GM23338 (cell line): ENCODE measurements around the gene TMEM117. TPM values are rescaled to one million over a fixed set of nuclear protein-coding genes. Genes with fewer than 3 reads are reported as not detected.

ENCODE experiments used
- ATAC-seq: fragments of 200-7000 bp; cut with Tn5 transposase; 3 replicates; pipeline ENCODE4 v1.9.1; 2020
- DNase-seq: peaks from one replicate; pipeline ENCODE4 v3.0.0-alpha.2; 2015; ENCODE audit warnings: low spot score
- H2AFZ ChIP-seq: fragments of 200-600 bp; sonication (generic); 2 replicates; pipeline ENCODE4 v1.8.0; 2016; ENCODE audit warnings: antibody characterized with exemption, mild to moderate bottlenecking, moderate library complexity
- H3F3A ChIP-seq: fragments of 200-600 bp; sonication (generic); replicated peaks from 2 replicates; pipeline ENCODE4 v1.8.0; 2017; ENCODE audit warnings: antibody characterized with exemption, mixed run types, low read depth
- H3K27ac ChIP-seq: fragments of 200-600 bp; sonication (generic); 2 replicates; pipeline ENCODE4 v1.6.1; 2016; ENCODE audit warnings: low read depth
- H3K27me3 ChIP-seq: fragments of 200-600 bp; sonication (generic); 2 replicates; pipeline ENCODE4 v1.8.0; 2016; ENCODE audit warnings: mild to moderate bottlenecking, mixed run types, moderate library complexity; ENCODE audit not compliant: insufficient read depth
- H3K36me3 ChIP-seq: fragments of 200-600 bp; sonication (generic); 2 replicates; pipeline ENCODE4 v1.8.0; 2016; ENCODE audit warnings: mild to moderate bottlenecking; ENCODE audit not compliant: insufficient read depth
- H3K4me1 ChIP-seq: fragments of 200-600 bp; sonication (generic); 2 replicates; pipeline ENCODE4 v1.8.0; 2016; ENCODE audit warnings: mild to moderate bottlenecking, moderate library complexity; ENCODE audit not compliant: insufficient read depth
- H3K4me2 ChIP-seq: fragments of 200-600 bp; sonication (generic); 2 replicates; pipeline ENCODE4 v1.7.1; 2017; ENCODE audit warnings: mixed run types
- H3K4me3 ChIP-seq: fragments of 200-600 bp; sonication (generic); 2 replicates; pipeline ENCODE4 v1.6.1; 2016; ENCODE audit warnings: mixed run types
- H3K79me2 ChIP-seq: fragments of 200-600 bp; sonication (generic); replicated peaks from 2 replicates; pipeline ENCODE4 v1.8.0; 2017; ENCODE audit warnings: mild to moderate bottlenecking; ENCODE audit not compliant: insufficient read depth
- H3K9me2 ChIP-seq: fragments of 200-600 bp; sonication (generic); 2 replicates; pipeline ENCODE4 v1.8.0; 2017; ENCODE audit not compliant: insufficient read depth
- H4K20me1 ChIP-seq: fragments of 200-600 bp; sonication (generic); replicated peaks from 2 replicates; pipeline ENCODE4 v1.8.0; 2017; ENCODE audit warnings: mild to moderate bottlenecking; ENCODE audit not compliant: insufficient read depth
- H3K27ac Mint-ChIP-seq: 2 replicates; pipeline ENCODE4 v1.8.0; 2020; ENCODE audit warnings: inconsistent platforms, mild to moderate bottlenecking, moderate library complexity, mixed read lengths
- H3K27me3 Mint-ChIP-seq: 3 replicates; pipeline ENCODE4 v1.8.0; 2022; ENCODE audit warnings: low read depth, mild to moderate bottlenecking, moderate library complexity, mixed read lengths, inconsistent platforms; ENCODE audit not compliant: insufficient read depth, poor library complexity
- H3K36me3 Mint-ChIP-seq: 3 replicates; pipeline ENCODE4 v1.8.0; 2021; ENCODE audit warnings: low read depth, mild to moderate bottlenecking, inconsistent platforms, moderate library complexity, mixed read lengths
- H3K4me1 Mint-ChIP-seq: 3 replicates; pipeline ENCODE4 v1.8.0; 2020; ENCODE audit warnings: mild to moderate bottlenecking, inconsistent platforms, mixed read lengths
- H3K4me3 Mint-ChIP-seq: 3 replicates; pipeline ENCODE4 v1.8.0; 2021; ENCODE audit warnings: moderate library complexity, mild to moderate bottlenecking, inconsistent platforms, mixed read lengths
- H3K9me3 Mint-ChIP-seq: 3 replicates; pipeline ENCODE4 v1.8.0; 2020; ENCODE audit warnings: moderate library complexity, mild to moderate bottlenecking, inconsistent platforms, mixed read lengths
- CREB1 ChIP-seq: fragments of 250-450 bp; sonication (Bioruptor Pico); IDR thresholded peaks from 2 replicates; pipeline ENCODE4 v1.5.0; 2020; ENCODE audit warnings: low read depth, mild to moderate bottlenecking, moderate library complexity
- CTCF ChIP-seq, 2 experiments: fragments of 200-600 bp in 1 of 2; sonication (generic) in 1 of 2; conservative IDR thresholded peaks; 2 replicates each; pipeline versions ENCODE4 v1.5.1 to v1.6.1; 2016 to 2017; ENCODE audit warnings: antibody characterized with exemption in 2 of 2, low read depth in 2 of 2, mild to moderate bottlenecking in 2 of 2, moderate library complexity in 1 of 2
- ETS1 ChIP-seq: IDR thresholded peaks from 2 replicates; pipeline ENCODE4 v1.6.1; 2016; ENCODE audit warnings: antibody characterized with exemption
- EZH2 ChIP-seq: fragments of 200-600 bp; sonication (generic); IDR thresholded peaks from one replicate; pipeline ENCODE4 v1.8.0; 2017; ENCODE audit warnings: antibody characterized with exemption, mild to moderate bottlenecking, low read depth; ENCODE audit not compliant: unreplicated experiment
- EZH2phosphoT487 ChIP-seq: fragments of 200-600 bp; sonication (generic); IDR thresholded peaks from one replicate; pipeline ENCODE4 v1.8.1; 2018; ENCODE audit warnings: antibody characterized with exemption; ENCODE audit not compliant: unreplicated experiment
- JUNB ChIP-seq: IDR thresholded peaks from one replicate; pipeline ENCODE4 v1.6.1; 2016; ENCODE audit warnings: antibody characterized with exemption; ENCODE audit not compliant: unreplicated experiment
- NANOG ChIP-seq: IDR thresholded peaks from 2 replicates; pipeline ENCODE4 v1.6.1; 2016; ENCODE audit warnings: antibody characterized with exemption, borderline replicate concordance
- POLR2AphosphoS5 ChIP-seq: IDR thresholded peaks from 2 replicates; pipeline ENCODE4 v1.6.1; 2016; ENCODE audit warnings: antibody characterized with exemption, low read depth
- REST ChIP-seq: IDR thresholded peaks from one replicate; pipeline ENCODE4 v1.6.1; 2018; ENCODE audit warnings: antibody characterized with exemption; ENCODE audit not compliant: unreplicated experiment
- STAT1 ChIP-seq: IDR thresholded peaks from one replicate; pipeline ENCODE4 v1.6.1; 2016; ENCODE audit warnings: antibody characterized with exemption; ENCODE audit not compliant: unreplicated experiment
- ZNF331 ChIP-seq: fragments of 250-450 bp; sonication (Bioruptor Pico); IDR thresholded peaks from 2 replicates; pipeline ENCODE4 v1.5.0; 2020; ENCODE audit warnings: low read depth, mild to moderate bottlenecking, moderate library complexity
- polyA plus RNA-seq: library from polyadenylated mRNA; unstranded; fragments of >200 nt; fragmentation: Nextera tagmentation; extraction: Ambion mirVana; gene quantifications from 2 replicates; pipeline ENCODE4 v1.2.1, GENCODE V29; 2016
- total RNA-seq: library from RNA; depleted of rRNA; stranded (reverse); fragments of >200 nt; shearing (Covaris generic); gene quantifications from 2 replicates; pipeline ENCODE4 v1.2.3, GENCODE V29; 2014

Gene TMEM117
- total and polyA plus RNA-seq, 2 experiments from 2014 or later, result 0.94 to 1.6 TPM

DNA sequence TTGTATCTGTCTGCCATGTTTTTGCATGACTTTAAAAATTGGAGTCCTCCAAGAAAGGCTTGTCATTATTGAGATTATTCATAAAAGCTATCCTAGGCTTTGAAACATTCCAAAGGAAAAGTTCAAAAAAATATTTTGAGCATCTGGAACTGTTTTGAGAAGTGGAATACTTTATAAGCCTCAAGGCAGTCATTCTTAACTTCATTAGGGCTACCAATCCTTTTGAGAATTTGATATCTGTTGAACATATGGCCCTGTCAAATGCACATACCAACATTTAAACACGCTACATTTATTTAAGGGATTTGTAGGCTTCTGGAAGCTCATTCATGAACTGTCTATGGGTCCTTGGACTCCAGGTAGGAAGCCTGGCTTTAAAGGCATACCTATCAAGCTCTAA, 77.0 kb downstream of the TMEM117 start:
- Mint-ChIP-seq H3K4me1 (peaks cover 8% of the 10 kb centered on the region; the same call in 2 of the 3 replicates), H3K27me3 (peaks cover 1% of the 10 kb centered on the region), H3K27ac (no peak overlapping the region), H3K4me3 (no peak overlapping the region), H3K36me3 (no peaks in the 10 kb centered on the region), H3K9me3 (no peaks in the 10 kb centered on the region)
- Histone ChIP-seq H3K36me3 (no peaks in the 10 kb centered on the region), H3K4me1 (peaks cover 8% of the 10 kb centered on the region), H3K9me2 (no peaks in the 10 kb centered on the region), H3K4me3 (no peak overlapping the region), H2AFZ (no peak overlapping the region), H3F3A (no peaks in the 10 kb centered on the region), H3K4me2 (no peak overlapping the region), H4K20me1 (no peaks in the 10 kb centered on the region), H3K79me2 (no peaks in the 10 kb centered on the region), H3K27ac (no peak overlapping the region), H3K27me3 (no peaks in the 10 kb centered on the region)
- TF ChIP-seq CREB1, result no peak
- TF ChIP-seq EZH2phosphoT487, result no peak
- TF ChIP-seq STAT1, result no peak
- no peak for TF ChIP-seq POLR2AphosphoS5
- TF ChIP-seq JUNB, result no peak
- no peak for TF ChIP-seq ETS1
- TF ChIP-seq NANOG, result no peak
- no peak for TF ChIP-seq REST
- TF ChIP-seq CTCF (conservative IDR thresholded peaks at IDR 0.05; ENCODE audit: low read depth in 2 of 2), result no peak
- no peak for TF ChIP-seq ZNF331 (CRISPR knock-in tag)
- no peak for TF ChIP-seq EZH2
- no peak for ATAC-seq
- DNase-seq, result no peak
